PC-9 (cell line): ENCODE measurements around the gene ADGRG7.

ENCODE experiments used
- CTCF ChIP-seq: fragments of 200-600 bp; sonication (generic); conservative IDR thresholded peaks from 2 replicates; pipeline ENCODE4 v1.6.1; 2017; ENCODE audit warnings: mixed run types, antibody characterized with exemption, mild to moderate bottlenecking, moderate library complexity
- EZH2 ChIP-seq: fragments of 200-600 bp; sonication (generic); IDR thresholded peaks from 2 replicates; pipeline ENCODE4 v1.8.0; 2017; ENCODE audit warnings: antibody characterized with exemption, low read depth

DNA sequence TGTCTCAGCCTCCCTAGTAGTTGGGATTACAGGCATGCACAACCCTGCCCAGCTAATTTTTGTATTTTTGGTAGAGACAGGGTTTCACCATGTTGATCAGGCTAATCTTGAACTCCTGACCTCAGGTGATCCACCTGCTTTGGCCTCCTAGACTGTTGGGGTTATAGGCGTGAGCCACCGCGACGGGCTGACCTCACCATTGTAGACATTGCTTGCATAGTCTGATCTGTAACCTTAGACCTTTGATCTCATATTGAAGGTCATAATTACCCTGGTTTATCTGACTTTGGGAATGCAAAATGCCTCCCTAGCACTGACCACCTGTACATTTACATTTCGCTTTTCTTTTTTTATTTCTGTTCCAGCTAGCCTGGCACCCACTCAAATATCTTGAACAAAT, 31.2 kb downstream of the ADGRG7 start:
- TF ChIP-seq CTCF (no peak), EZH2 (no peak)
